GM12878 (cell line): Measurements from ENCODE around the gene CCDC91. TPM values are rescaled to one million over a fixed set of nuclear protein-coding genes. Genes with fewer than 3 reads are reported as not detected.

Experiments used
- ATAC-seq: fragments of 200-7000 bp; cut with Tn5 transposase; 3 replicates; pipeline ENCODE4 v1.9.1; 2020; ENCODE audit warnings: mild to moderate bottlenecking, moderate library complexity
- BruUV-seq: library from RNA; stranded (reverse); fragments of 400-500 nt; replicated peaks from 2 replicates; lab custom pipeline; 2021; lab: Mats Ljungman, UMichigan
- CTCF ChIA-PET: fragments of 300-600 bp; sonication (Branson Sonifier 250); formaldehyde crosslinking; extraction: SDS; loops from one replicate; lab custom pipeline; 2021; ENCODE audit warnings: inconsistent platforms; lab: Yijun Ruan, JAX
- POLR2A ChIA-PET: fragments of 350-600 bp; formaldehyde crosslinking; extraction: SDS; loops from one replicate; lab custom pipeline; 2021; ENCODE audit warnings: inconsistent platforms; lab: Charles Lee
- RAD21 ChIA-PET: fragments of 300-600 bp; sonication (Branson Sonifier 250); formaldehyde crosslinking; loops from one replicate; lab custom pipeline; 2023; ENCODE audit warnings: antibody characterized with exemption; ENCODE audit not compliant: unreplicated experiment; lab: Charles Lee
- SMC1A ChIA-PET: fragments of 300-600 bp; sonication (Branson Sonifier 250); formaldehyde crosslinking; loops from one replicate; lab custom pipeline; 2023; ENCODE audit not compliant: unreplicated experiment, uncharacterized antibody; lab: Charles Lee
- DNase-seq: peaks from one replicate; pipeline ENCODE4 v3.0.0-alpha.2; 2011; ENCODE audit warnings: low read depth, low spot score
- FAIRE-seq: peaks from 3 replicates; lab custom pipeline; 2011; peaks lifted over from hg19 to GRCh38; lab: Jason Lieb, UNC
- H2AFZ ChIP-seq: 2 replicates; pipeline ENCODE4 v1.6.0; 2011; ENCODE audit warnings: low read depth, low read length, control low read depth; ENCODE audit not compliant: control insufficient read depth
- H3K27ac ChIP-seq: 2 replicates; pipeline ENCODE4 v1.5.1; 2011; ENCODE audit warnings: control low read depth; ENCODE audit not compliant: control insufficient read depth, insufficient read depth
- H3K27me3 ChIP-seq, 2 experiments: replicated peaks in 1 of 2; 2 replicates each; pipeline versions ENCODE4 v1.6.0 to v1.6.1; 2011; ENCODE audit warnings: low read length in 1 of 2; ENCODE audit not compliant: control insufficient read depth in 2 of 2, insufficient read depth in 2 of 2
- H3K36me3 ChIP-seq, 2 experiments: 2 replicates each; pipeline ENCODE4 v1.5.1; 2011; ENCODE audit warnings: low read length in 1 of 2; ENCODE audit not compliant: control insufficient read depth in 2 of 2, insufficient read depth in 2 of 2
- H3K4me1 ChIP-seq: 2 replicates; pipeline ENCODE4 v1.6.1; 2011; ENCODE audit warnings: mild to moderate bottlenecking, low read length, moderate library complexity, mixed read lengths; ENCODE audit not compliant: control insufficient read depth, insufficient read depth
- H3K4me2 ChIP-seq: 2 replicates; pipeline ENCODE4 v1.6.0; 2011; ENCODE audit warnings: control low read depth; ENCODE audit not compliant: control insufficient read depth, insufficient read depth
- H3K4me3 ChIP-seq: fragments of 200-600 bp; sonication (generic); 2 replicates; pipeline ENCODE4 v1.5.1; 2016
- H3K79me2 ChIP-seq: 2 replicates; pipeline ENCODE4 v1.6.0; 2011; ENCODE audit warnings: low read length; ENCODE audit not compliant: control insufficient read depth, insufficient read depth
- H3K9ac ChIP-seq: 2 replicates; pipeline ENCODE4 v1.8.0; 2011; ENCODE audit warnings: low read length, control low read depth, mixed read lengths; ENCODE audit not compliant: control insufficient read depth, insufficient read depth
- H3K9me3 ChIP-seq: replicated peaks from 3 replicates; pipeline ENCODE4 v1.5.1; 2011; ENCODE audit warnings: mild to moderate bottlenecking, low read length; ENCODE audit not compliant: control insufficient read depth, insufficient read depth
- H4K20me1 ChIP-seq: 2 replicates; pipeline ENCODE4 v1.6.0; 2011; ENCODE audit not compliant: control insufficient read depth, insufficient read depth
- ATF7 ChIP-seq: fragments of 450-650 bp; IDR thresholded peaks from 2 replicates; pipeline ENCODE4 v1.6.1; 2016; ENCODE audit warnings: low read depth, mild to moderate bottlenecking
- ESRRA ChIP-seq: IDR thresholded peaks from 2 replicates; pipeline ENCODE4 v1.6.1; 2012; ENCODE audit warnings: mild to moderate bottlenecking, low read length, improper control_type of control experiment
- IRF4 ChIP-seq: IDR thresholded peaks from 2 replicates; pipeline ENCODE4 v1.6.1; 2011; ENCODE audit warnings: low read depth, low read length
- KAT2A ChIP-seq: conservative IDR thresholded peaks from 2 replicates; pipeline ENCODE4 v1.6.1; 2011; ENCODE audit warnings: low read depth, low read length; ENCODE audit not compliant: control insufficient read depth
- KDM1A ChIP-seq: fragments of 200-600 bp; sonication (generic); IDR thresholded peaks from 2 replicates; pipeline ENCODE4 v1.6.1; 2016; ENCODE audit warnings: borderline replicate concordance
- NR2C2 ChIP-seq: IDR thresholded peaks from 2 replicates; pipeline ENCODE4 v1.6.1; 2011; ENCODE audit warnings: borderline replicate concordance, low read depth; ENCODE audit not compliant: control insufficient read depth, insufficient read length
- PAX5 ChIP-seq: IDR thresholded peaks from 2 replicates; pipeline ENCODE4 v1.6.1; 2011; ENCODE audit warnings: low read depth, low read length, borderline replicate concordance
- PAX8 ChIP-seq: fragments of 450-650 bp; IDR thresholded peaks from 2 replicates; pipeline ENCODE4 v1.6.1; 2017; ENCODE audit warnings: mild to moderate bottlenecking, moderate library complexity
- SIN3A ChIP-seq: IDR thresholded peaks from 2 replicates; pipeline ENCODE4 v1.6.1; 2012; ENCODE audit warnings: low read depth, low read length, improper control_type of control experiment
- SRF ChIP-seq, 2 experiments: IDR thresholded peaks; 2 replicates each; pipeline ENCODE4 v1.6.1; 2011; ENCODE audit warnings: low read depth in 2 of 2, low read length in 2 of 2, mild to moderate bottlenecking in 1 of 2, moderate library complexity in 1 of 2
- SUPT20H ChIP-seq: IDR thresholded peaks from 2 replicates; pipeline ENCODE4 v1.6.1; 2011; ENCODE audit warnings: low read depth, mild to moderate bottlenecking, low read length, moderate library complexity, borderline replicate concordance; ENCODE audit not compliant: control insufficient read depth
- TCF12 ChIP-seq: IDR thresholded peaks from 2 replicates; pipeline ENCODE4 v1.6.1; 2011; ENCODE audit warnings: low read depth, mild to moderate bottlenecking, low read length
- YBX1 ChIP-seq: fragments of 450-650 bp; IDR thresholded peaks from 2 replicates; pipeline ENCODE4 v1.6.1; 2016; ENCODE audit warnings: antibody characterized with exemption
- ZNF217 ChIP-seq: fragments of 450-650 bp; IDR thresholded peaks from 2 replicates; pipeline ENCODE4 v1.6.1; 2017; ENCODE audit warnings: antibody characterized with exemption, mild to moderate bottlenecking
- ZNF24 ChIP-seq: fragments of 450-650 bp; IDR thresholded peaks from 2 replicates; pipeline ENCODE4 v1.6.1; 2017; ENCODE audit warnings: antibody characterized with exemption, mild to moderate bottlenecking
- ZNF274 ChIP-seq: IDR thresholded peaks from one replicate; pipeline ENCODE4 v1.8.0; 2011; ENCODE audit not compliant: insufficient read length, insufficient read depth
- WGBS: methylation state at CpG from one replicate; pipeline ENCODE4 v1.1.6; 2016; ENCODE audit warnings: low lambda C conversion rate; ENCODE audit not compliant: insufficient replicate concordance, insufficient coverage; ENCODE audit errors: missing lambda C conversion rate; 5-methylcytosine and 5-hydroxymethylcytosine counted together
- in situ Hi-C: fragments of 300-500 bp; cut with MboI; formaldehyde crosslinking; loops from 9 replicates; pipeline ENCODE4 v1.14.3; 2018; ENCODE audit warnings: mixed read lengths
- intact Hi-C: fragments of 100-400 bp; cut with micrococcal nuclease; formaldehyde crosslinking; loops from one replicate; pipeline ENCODE4 v1.14.2; 2022; ENCODE audit not compliant: unreplicated experiment
- polyA plus RNA-seq, 11 experiments: library from polyadenylated mRNA; depleted of rRNA in 4 of 11; unstranded in 6 of 11; stranded (reverse) in 5 of 11; fragments of >200 nt; fragmentation: Nextera tagmentation in 4 of 11; fragmentation: Illumina TruSeq in 1 of 11; extraction: Ambion mirVana in 4 of 11; extraction: Trizol in 1 of 11; gene quantifications; 1 replicate in 1 of 11; 2 replicates in 10 of 11; pipeline versions ENCODE4 v1.2.1 to v1.2.3, GENCODE V29; 2011 to 2016; ENCODE audit warnings: inconsistent platforms in 2 of 11, missing spikeins in 2 of 11, low read depth in 1 of 11
- total RNA-seq, 4 experiments: library from RNA; depleted of rRNA in 3 of 4; stranded (reverse); fragments of >200 nt in 3 of 4; fragmentation: Illumina TruSeq in 1 of 4; extraction: Trizol in 1 of 4; gene quantifications; 2 replicates each; pipeline versions ENCODE4 v1.2.1 to v1.2.3, GENCODE V29; 2013 to 2021
- TF ChIP-seq, protein P1 (sequence below): fragments of 150-350 bp; IDR thresholded peaks from 2 replicates; pipeline ENCODE4 v1.6.1; 2016; ENCODE audit warnings: low read depth, low read length

CCDC91 gene
- total and polyA plus RNA-seq, 10 of the 15 experiments (the other 5 are each of a cell fraction or from before 2014, with no cell fraction given) = 6.1 to 24.9 (median 16.5) TPM

DNA sequence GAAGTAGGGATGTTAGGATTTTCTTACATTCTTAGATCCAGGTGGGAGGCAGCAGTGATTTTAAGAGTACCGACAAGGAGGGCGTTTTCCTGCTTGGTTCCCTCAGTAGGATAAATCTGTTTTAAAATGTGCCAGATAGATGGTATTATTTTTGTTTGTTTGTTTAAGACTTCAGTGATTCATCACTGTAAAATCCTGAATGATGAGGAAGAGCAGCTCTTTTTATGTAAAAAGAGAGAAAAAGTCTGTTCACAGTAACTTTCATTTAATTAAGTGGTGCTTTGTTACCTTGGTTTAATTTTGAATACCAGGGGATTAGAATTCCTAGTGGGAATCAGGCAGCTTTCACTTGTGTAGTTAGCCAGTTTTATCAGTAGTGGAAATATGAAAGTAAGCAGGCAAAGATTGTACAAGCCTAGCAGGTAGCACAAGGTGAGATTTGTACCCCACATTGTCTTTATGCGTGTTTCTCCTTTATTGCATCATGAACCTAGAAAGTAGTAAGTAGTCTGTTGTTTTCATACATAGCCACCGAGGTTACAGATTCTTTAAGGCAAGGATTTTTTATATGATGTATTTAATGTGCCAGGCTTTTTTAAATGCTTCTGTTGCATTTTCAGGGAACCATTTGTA, 349.6 kb downstream of the CCDC91 start:
- no peaks in the 10 kb centered on the region for H3K27me3 ChIP-seq
- no peak for ATAC-seq
- no TSS peak for BruUV-seq
- WGBS = 98% methylated on average over 4 of the region's 4 CpGs
- no peaks in the 10 kb centered on the region for H3K79me2 ChIP-seq
- ChIA-PET POLR2A (no interaction called here), CTCF (no interaction called here), RAD21 (no interaction called here), SMC1A (no interaction called here)
- no peaks in the 10 kb centered on the region for H4K20me1 ChIP-seq
- no peak overlapping the region for H3K9ac ChIP-seq
- H3K36me3 ChIP-seq = no peaks in the 10 kb centered on the region; a peak in 1 of 4 replicates
- no peak for DNase-seq
- H3K4me1 ChIP-seq = no peaks in the 10 kb centered on the region
- no peaks in the 10 kb centered on the region; the same call in 2 of the 3 replicates for H3K9me3 ChIP-seq
- H2AFZ ChIP-seq = no peak overlapping the region
- no peak for FAIRE-seq
- no peak overlapping the region for H3K27ac ChIP-seq
- H3K4me2 ChIP-seq = no peak overlapping the region
- intact Hi-C loops = no loop called here
- H3K4me3 ChIP-seq = no peak overlapping the region
- in situ Hi-C loops = no loop called here
- TF ChIP-seq ZNF217 (no peak), NR2C2 (no peak), TCF12 (no peak), ZNF274 (no peak), IRF4 (no peak), PAX8 (no peak), SIN3A (no peak), SRF (IDR thresholded peaks at IDR 0.05; ENCODE audit: low read depth in 2 of 2, low read length in 2 of 2) (no peak), SUPT20H (no peak), YBX1 (no peak), ESRRA (no peak), KDM1A (no peak), KAT2A (no peak), PAX5 (no peak), ZNF24 (no peak), ATF7 (no peak)
- TF ChIP-seq, protein P1, sequence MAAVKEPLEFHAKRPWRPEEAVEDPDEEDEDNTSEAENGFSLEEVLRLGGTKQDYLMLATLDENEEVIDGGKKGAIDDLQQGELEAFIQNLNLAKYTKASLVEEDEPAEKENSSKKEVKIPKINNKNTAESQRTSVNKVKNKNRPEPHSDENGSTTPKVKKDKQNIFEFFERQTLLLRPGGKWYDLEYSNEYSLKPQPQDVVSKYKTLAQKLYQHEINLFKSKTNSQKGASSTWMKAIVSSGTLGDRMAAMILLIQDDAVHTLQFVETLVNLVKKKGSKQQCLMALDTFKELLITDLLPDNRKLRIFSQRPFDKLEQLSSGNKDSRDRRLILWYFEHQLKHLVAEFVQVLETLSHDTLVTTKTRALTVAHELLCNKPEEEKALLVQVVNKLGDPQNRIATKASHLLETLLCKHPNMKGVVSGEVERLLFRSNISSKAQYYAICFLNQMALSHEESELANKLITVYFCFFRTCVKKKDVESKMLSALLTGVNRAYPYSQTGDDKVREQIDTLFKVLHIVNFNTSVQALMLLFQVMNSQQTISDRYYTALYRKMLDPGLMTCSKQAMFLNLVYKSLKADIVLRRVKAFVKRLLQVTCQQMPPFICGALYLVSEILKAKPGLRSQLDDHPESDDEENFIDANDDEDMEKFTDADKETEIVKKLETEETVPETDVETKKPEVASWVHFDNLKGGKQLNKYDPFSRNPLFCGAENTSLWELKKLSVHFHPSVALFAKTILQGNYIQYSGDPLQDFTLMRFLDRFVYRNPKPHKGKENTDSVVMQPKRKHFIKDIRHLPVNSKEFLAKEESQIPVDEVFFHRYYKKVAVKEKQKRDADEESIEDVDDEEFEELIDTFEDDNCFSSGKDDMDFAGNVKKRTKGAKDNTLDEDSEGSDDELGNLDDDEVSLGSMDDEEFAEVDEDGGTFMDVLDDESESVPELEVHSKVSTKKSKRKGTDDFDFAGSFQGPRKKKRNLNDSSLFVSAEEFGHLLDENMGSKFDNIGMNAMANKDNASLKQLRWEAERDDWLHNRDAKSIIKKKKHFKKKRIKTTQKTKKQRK = no peak
